OCI-LY1 (cell line): ENCODE data around the gene GPM6B.

ENCODE experiments used
- H2AFZ ChIP-seq: fragments of 200-600 bp; sonication (generic), shearing (Covaris generic); 2 replicates; pipeline ENCODE4 v1.6.0; 2014; ENCODE audit warnings: antibody characterized with exemption, mild to moderate bottlenecking, low read length
- H3F3A ChIP-seq: fragments of 200-600 bp; sonication (generic), shearing (Covaris generic); 2 replicates; pipeline ENCODE4 v1.6.0; 2014; ENCODE audit warnings: mild to moderate bottlenecking, antibody characterized with exemption, low read length, moderate library complexity; ENCODE audit not compliant: insufficient read depth
- H3K27ac ChIP-seq: fragments of 200-600 bp; sonication (generic); 2 replicates; pipeline ENCODE4 v1.5.1; 2014; ENCODE audit warnings: low read length, mixed run types, mild to moderate bottlenecking, low read depth; ENCODE audit not compliant: poor library complexity, severe bottlenecking
- H3K27me3 ChIP-seq: fragments of 200-600 bp; sonication (generic); 2 replicates; pipeline ENCODE4 v1.6.0; 2014; ENCODE audit warnings: antibody characterized with exemption, mild to moderate bottlenecking, low read length, moderate library complexity; ENCODE audit not compliant: insufficient read depth
- H3K36me3 ChIP-seq: fragments of 200-600 bp; sonication (generic); 2 replicates; pipeline ENCODE4 v1.6.1; 2014; ENCODE audit warnings: mild to moderate bottlenecking, antibody characterized with exemption, low read length, moderate library complexity, mixed read lengths; ENCODE audit not compliant: insufficient read depth
- H3K4me1 ChIP-seq: fragments of 200-600 bp; sonication (generic); 2 replicates; pipeline ENCODE4 v1.5.1; 2014; ENCODE audit warnings: mild to moderate bottlenecking, low read length, moderate library complexity; ENCODE audit not compliant: insufficient read depth, severe bottlenecking
- H3K4me2 ChIP-seq: fragments of 200-600 bp; sonication (generic), shearing (Covaris generic); 2 replicates; pipeline ENCODE4 v1.6.1; 2014; ENCODE audit warnings: low read length
- H3K4me3 ChIP-seq: fragments of 200-600 bp; sonication (generic); 2 replicates; pipeline ENCODE4 v1.5.1; 2014; ENCODE audit warnings: low read length, low read depth, mild to moderate bottlenecking, mixed read lengths; ENCODE audit not compliant: poor library complexity, severe bottlenecking
- H3K79me2 ChIP-seq: fragments of 200-600 bp; shearing (Covaris generic); 2 replicates; pipeline ENCODE4 v1.6.1; 2016; ENCODE audit warnings: mixed run types, low read length, mixed read lengths; ENCODE audit not compliant: insufficient read depth
- H3K9ac ChIP-seq: fragments of 200-600 bp; sonication (generic), shearing (Covaris generic); 2 replicates; pipeline ENCODE4 v1.6.1; 2014; ENCODE audit warnings: mild to moderate bottlenecking, low read length, mixed read lengths
- H3K9me2 ChIP-seq: fragments of 200-600 bp; sonication (generic), shearing (Covaris generic); 2 replicates; pipeline ENCODE4 v1.6.1; 2014; ENCODE audit warnings: low read depth, mild to moderate bottlenecking, low read length, mixed read lengths
- H3K9me3 ChIP-seq: fragments of 200-600 bp; shearing (Covaris generic); 2 replicates; pipeline ENCODE4 v1.6.1; 2014; ENCODE audit warnings: low read length, mixed read lengths
- H4K20me1 ChIP-seq: fragments of 200-600 bp; sonication (generic), shearing (Covaris generic); 2 replicates; pipeline ENCODE4 v1.6.0; 2016; ENCODE audit warnings: mild to moderate bottlenecking, low read length; ENCODE audit not compliant: insufficient read depth
- EZH2 ChIP-seq: fragments of 200-600 bp; sonication (generic), shearing (Covaris generic); IDR thresholded peaks from 2 replicates; pipeline ENCODE4 v1.8.0; 2017; ENCODE audit warnings: borderline replicate concordance, mixed run types, mild to moderate bottlenecking, antibody characterized with exemption, low read length, moderate library complexity, mixed read lengths
- TF ChIP-seq, protein P1 (sequence below): fragments of 200-600 bp; sonication (generic), shearing (Covaris generic); IDR thresholded peaks from 2 replicates; pipeline ENCODE4 v1.5.1; 2017; ENCODE audit warnings: mild to moderate bottlenecking, antibody characterized with exemption, low read length, moderate library complexity, mixed read lengths

Gene GPM6B

DNA sequence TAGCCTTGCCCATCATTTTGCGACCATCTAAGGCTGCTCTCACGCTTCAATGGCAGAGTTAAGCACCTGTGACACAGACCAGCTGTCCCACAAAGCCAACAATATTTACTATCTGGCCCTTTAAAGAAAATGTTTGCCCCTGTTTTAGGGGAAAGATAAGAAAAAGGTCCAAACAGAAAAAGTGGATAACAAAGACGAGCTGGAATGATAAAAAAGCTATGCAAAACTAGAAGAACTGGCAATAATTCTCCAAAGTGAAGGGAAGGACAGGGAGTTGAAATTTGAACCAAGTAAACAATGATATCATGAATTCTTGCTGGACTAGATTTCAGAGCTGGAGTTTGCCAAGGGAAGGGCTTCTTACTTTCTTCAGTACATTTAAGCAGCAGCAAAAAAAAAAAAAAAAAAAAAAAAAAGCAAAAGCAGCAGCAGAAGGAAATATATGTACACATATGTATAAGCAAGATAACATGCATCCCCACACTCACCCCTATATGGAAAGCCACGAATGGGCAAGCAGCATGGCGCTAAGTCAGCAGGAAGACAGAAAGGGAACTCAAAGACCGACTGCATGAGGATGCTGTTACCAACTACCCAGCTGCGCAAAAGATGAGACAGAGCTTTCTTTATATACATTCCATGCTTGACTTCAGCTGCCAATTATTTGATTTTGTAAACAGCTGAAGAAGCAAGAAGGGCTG lies 94.9 kb downstream of the GPM6B start:
- no peak overlapping the region for H3K9ac ChIP-seq
- H3K4me2 ChIP-seq, result peak overlapping the region; percentile 35; the same call in 1 of the 2 replicates
- peaks cover 50% of the 10 kb centered on the region for H3K36me3 ChIP-seq
- TF ChIP-seq EZH2, result no peak
- TF ChIP-seq, protein P1, sequence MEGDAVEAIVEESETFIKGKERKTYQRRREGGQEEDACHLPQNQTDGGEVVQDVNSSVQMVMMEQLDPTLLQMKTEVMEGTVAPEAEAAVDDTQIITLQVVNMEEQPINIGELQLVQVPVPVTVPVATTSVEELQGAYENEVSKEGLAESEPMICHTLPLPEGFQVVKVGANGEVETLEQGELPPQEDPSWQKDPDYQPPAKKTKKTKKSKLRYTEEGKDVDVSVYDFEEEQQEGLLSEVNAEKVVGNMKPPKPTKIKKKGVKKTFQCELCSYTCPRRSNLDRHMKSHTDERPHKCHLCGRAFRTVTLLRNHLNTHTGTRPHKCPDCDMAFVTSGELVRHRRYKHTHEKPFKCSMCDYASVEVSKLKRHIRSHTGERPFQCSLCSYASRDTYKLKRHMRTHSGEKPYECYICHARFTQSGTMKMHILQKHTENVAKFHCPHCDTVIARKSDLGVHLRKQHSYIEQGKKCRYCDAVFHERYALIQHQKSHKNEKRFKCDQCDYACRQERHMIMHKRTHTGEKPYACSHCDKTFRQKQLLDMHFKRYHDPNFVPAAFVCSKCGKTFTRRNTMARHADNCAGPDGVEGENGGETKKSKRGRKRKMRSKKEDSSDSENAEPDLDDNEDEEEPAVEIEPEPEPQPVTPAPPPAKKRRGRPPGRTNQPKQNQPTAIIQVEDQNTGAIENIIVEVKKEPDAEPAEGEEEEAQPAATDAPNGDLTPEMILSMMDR, result no peak
- no peak overlapping the region for H2AFZ ChIP-seq
- H3K9me3 ChIP-seq, result no peaks in the 10 kb centered on the region
- H3K27ac ChIP-seq, result peak overlapping the region; percentile 68
- no peak overlapping the region for H3K4me3 ChIP-seq
- H3K4me1 ChIP-seq, result peaks cover 30% of the 10 kb centered on the region
- H3K9me2 ChIP-seq, result no peaks in the 10 kb centered on the region
- peaks cover 11% of the 10 kb centered on the region for H3K79me2 ChIP-seq
- H3F3A ChIP-seq, result no peaks in the 10 kb centered on the region
- H3K27me3 ChIP-seq, result no peaks in the 10 kb centered on the region
- no peaks in the 10 kb centered on the region for H4K20me1 ChIP-seq

DNA sequence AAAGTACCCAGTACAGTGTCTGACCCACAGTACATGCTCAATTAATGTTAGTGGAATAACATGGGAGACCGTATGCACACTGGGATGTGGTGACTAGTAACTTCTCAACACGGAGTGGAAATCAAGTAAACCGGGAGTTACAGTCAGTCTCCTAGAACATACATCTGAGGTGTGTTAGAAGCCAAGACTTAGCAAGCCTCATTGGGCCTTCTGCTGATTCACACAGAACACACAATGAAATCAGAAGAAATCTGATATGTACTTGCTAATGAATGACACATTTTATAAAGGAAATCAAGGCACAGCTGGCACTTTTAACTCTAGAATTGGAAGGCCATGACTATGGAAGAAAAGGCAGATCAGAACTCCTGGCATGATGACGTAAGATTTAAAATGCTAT lies 95.5 kb downstream of the GPM6B start:
- Histone ChIP-seq H2AFZ (no peak overlapping the region), H3K9ac (no peak overlapping the region), H3K27ac (peak overlapping the region; percentile 68), H3K79me2 (peaks cover 11% of the 10 kb centered on the region), H3K9me3 (no peaks in the 10 kb centered on the region), H3K9me2 (no peaks in the 10 kb centered on the region), H3K36me3 (peaks cover 52% of the 10 kb centered on the region), H3K4me2 (no peak overlapping the region), H4K20me1 (no peaks in the 10 kb centered on the region), H3K27me3 (no peaks in the 10 kb centered on the region), H3K4me3 (no peak overlapping the region), H3F3A (no peaks in the 10 kb centered on the region), H3K4me1 (peaks cover 30% of the 10 kb centered on the region)
- TF ChIP-seq, protein P1, result no peak
- TF ChIP-seq EZH2, result no peak
